PC-3 (cell line): ENCODE data around the gene ANKS1B.

Experiments used
- EZH2 ChIP-seq: fragments of 300-600 bp; sonication (generic); IDR thresholded peaks from one replicate; pipeline ENCODE4 v1.6.1; 2017; ENCODE audit warnings: antibody characterized with exemption, mild to moderate bottlenecking, low read length; ENCODE audit not compliant: unreplicated experiment
- EZH2phosphoT487 ChIP-seq: fragments of 300-600 bp; sonication (generic); IDR thresholded peaks from 2 replicates; pipeline ENCODE4 v1.6.1; 2018; ENCODE audit warnings: mild to moderate bottlenecking, antibody characterized with exemption, low read length, borderline replicate concordance
- TF ChIP-seq, protein P1 (sequence below): fragments of 300-600 bp; sonication (generic); conservative IDR thresholded peaks from 2 replicates; pipeline ENCODE4 v1.5.1; 2017; ENCODE audit warnings: antibody characterized with exemption, low read depth, mild to moderate bottlenecking, low read length

- TF ChIP-seq EZH2phosphoT487: no peak
- TF ChIP-seq, protein P1, sequence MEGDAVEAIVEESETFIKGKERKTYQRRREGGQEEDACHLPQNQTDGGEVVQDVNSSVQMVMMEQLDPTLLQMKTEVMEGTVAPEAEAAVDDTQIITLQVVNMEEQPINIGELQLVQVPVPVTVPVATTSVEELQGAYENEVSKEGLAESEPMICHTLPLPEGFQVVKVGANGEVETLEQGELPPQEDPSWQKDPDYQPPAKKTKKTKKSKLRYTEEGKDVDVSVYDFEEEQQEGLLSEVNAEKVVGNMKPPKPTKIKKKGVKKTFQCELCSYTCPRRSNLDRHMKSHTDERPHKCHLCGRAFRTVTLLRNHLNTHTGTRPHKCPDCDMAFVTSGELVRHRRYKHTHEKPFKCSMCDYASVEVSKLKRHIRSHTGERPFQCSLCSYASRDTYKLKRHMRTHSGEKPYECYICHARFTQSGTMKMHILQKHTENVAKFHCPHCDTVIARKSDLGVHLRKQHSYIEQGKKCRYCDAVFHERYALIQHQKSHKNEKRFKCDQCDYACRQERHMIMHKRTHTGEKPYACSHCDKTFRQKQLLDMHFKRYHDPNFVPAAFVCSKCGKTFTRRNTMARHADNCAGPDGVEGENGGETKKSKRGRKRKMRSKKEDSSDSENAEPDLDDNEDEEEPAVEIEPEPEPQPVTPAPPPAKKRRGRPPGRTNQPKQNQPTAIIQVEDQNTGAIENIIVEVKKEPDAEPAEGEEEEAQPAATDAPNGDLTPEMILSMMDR: no peak; the same call in 1 of the 2 replicates
- no peak for TF ChIP-seq EZH2
Measured at GRCh38 chr12:99620159-99620479, 364.6 kb downstream of the ANKS1B start.
